Fibroblast of lung (primary cell): ENCODE measurements around the gene HIP1. TPM values are rescaled to one million over a fixed set of nuclear protein-coding genes. Genes with fewer than 3 reads are reported as not detected.
"Not testable (repeated sequence)": the region's sequence is repeated elsewhere in the genome, so short reads cannot be mapped to it uniquely, and the experiment has no call there.

Experiments
- DNase-seq, 2 donors: peaks; one replicate each; pipeline versions ENCODE4 v3.0.0 to v3.0.0-alpha.2; 2010; ENCODE audit warnings: low read depth in 2 of 2
- H2AFZ ChIP-seq: 2 replicates; pipeline ENCODE4 v1.5.1; 2012; ENCODE audit warnings: low read length, control low read depth, inconsistent platforms
- H3K27ac ChIP-seq: 2 replicates; pipeline ENCODE4 v1.5.1; 2011; ENCODE audit warnings: low read length, control low read depth; ENCODE audit not compliant: insufficient read depth
- H3K27me3 ChIP-seq: 2 replicates; pipeline ENCODE4 v1.5.1; 2011; ENCODE audit warnings: mild to moderate bottlenecking, low read length; ENCODE audit not compliant: control insufficient read depth, insufficient read depth
- H3K36me3 ChIP-seq: 2 replicates; pipeline ENCODE4 v1.5.1; 2011; ENCODE audit warnings: low read length; ENCODE audit not compliant: control insufficient read depth, insufficient read depth
- H3K4me1 ChIP-seq: 2 replicates; pipeline ENCODE4 v1.5.1; 2011; ENCODE audit warnings: low read length; ENCODE audit not compliant: control insufficient read depth, insufficient read depth; ENCODE audit errors: extremely low read depth
- H3K4me2 ChIP-seq: 2 replicates; pipeline ENCODE4 v1.5.1; 2011; ENCODE audit warnings: low read length, control low read depth; ENCODE audit not compliant: insufficient read depth; ENCODE audit errors: extremely low read depth
- H3K4me3 ChIP-seq, 4 experiments: fragments of 200-600 bp in 1 of 4; sonication (generic) in 1 of 4; replicated peaks in 1 of 4; 2 replicates each; pipeline ENCODE4 v1.5.1; 2011 to 2016; ENCODE audit warnings: low read length in 4 of 4, low read depth in 3 of 4, mild to moderate bottlenecking in 3 of 4, control low read depth in 2 of 4, inconsistent platforms in 1 of 4, mixed read lengths in 1 of 4; ENCODE audit not compliant: insufficient read depth in 1 of 4; ENCODE audit errors: control extremely low read depth in 1 of 4
- H3K79me2 ChIP-seq: 2 replicates; pipeline ENCODE4 v1.5.1; 2012; ENCODE audit warnings: mild to moderate bottlenecking, low read length, inconsistent platforms; ENCODE audit not compliant: control insufficient read depth, insufficient read depth
- H3K9ac ChIP-seq: 2 replicates; pipeline ENCODE4 v1.5.1; 2011; ENCODE audit warnings: mild to moderate bottlenecking, low read length, control low read depth; ENCODE audit not compliant: insufficient read depth
- H3K9me3 ChIP-seq: 2 replicates; pipeline ENCODE4 v1.5.1; 2012; ENCODE audit warnings: low read depth, low read length; ENCODE audit not compliant: control insufficient read depth, insufficient read depth
- H4K20me1 ChIP-seq: 2 replicates; pipeline ENCODE4 v1.5.1; 2011; ENCODE audit warnings: low read length; ENCODE audit not compliant: control insufficient read depth, insufficient read depth; ENCODE audit errors: extremely low read depth
- EZH2 ChIP-seq: IDR thresholded peaks from 2 replicates; pipeline ENCODE4 v1.5.1; 2012; ENCODE audit warnings: low read length, control low read depth, mild to moderate bottlenecking; ENCODE audit errors: missing control alignments
- polyA plus RNA-seq, 2 donors: library from polyadenylated mRNA; depleted of rRNA in 1 of 2; stranded (reverse) in 1 of 2; unstranded in 1 of 2; fragments of >200 nt; gene quantifications; 2 replicates each; pipeline ENCODE4 v1.2.1, GENCODE V29; 2011 to 2012; ENCODE audit warnings: missing spikeins in 1 of 2
- total RNA-seq: library from RNA; depleted of rRNA; stranded (reverse); fragments of >200 nt; gene quantifications from 2 replicates; pipeline ENCODE4 v1.2.1, GENCODE V29; 2014
- TF ChIP-seq, protein P1 (sequence below), 2 donors: IDR thresholded peaks in 1 of 2; conservative IDR thresholded peaks in 1 of 2; 1 replicate in 1 of 2; 2 replicates in 1 of 2; pipeline ENCODE4 v1.5.1; 2011 to 2012; ENCODE audit warnings: low read length in 2 of 2, control low read depth in 1 of 2, inconsistent platforms in 1 of 2, low read depth in 1 of 2, mild to moderate bottlenecking in 1 of 2

Gene HIP1
- total and polyA plus RNA-seq, 2 donors (not counting 1 experiment from before 2014, with no cell fraction given) = 27.2 to 31.3 TPM

DNA sequence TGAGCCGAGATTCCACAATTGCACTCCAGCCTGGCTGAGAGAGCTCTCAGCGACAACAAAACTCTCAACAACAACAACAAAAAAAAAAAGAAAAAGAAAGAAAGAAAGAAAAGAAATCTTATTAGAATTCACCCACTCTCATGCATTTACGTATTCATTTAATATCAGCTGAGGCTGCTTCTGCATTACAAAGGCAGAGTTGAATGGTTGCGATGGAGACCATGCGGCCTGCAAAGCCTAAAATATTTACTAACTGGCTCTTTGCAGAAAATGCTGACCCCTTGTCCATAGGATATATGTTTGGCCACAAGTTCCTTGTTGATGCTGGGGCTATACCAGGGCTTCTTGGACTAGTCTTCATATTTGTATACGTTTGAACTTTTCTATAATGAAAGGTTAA is 137.2 kb downstream of the HIP1 start:
- Histone ChIP-seq H3K36me3 (no peaks in the 10 kb centered on the region), H3K9me3 (no peaks in the 10 kb centered on the region), H3K9ac (no peak overlapping the region), H3K4me1 (peaks cover 2% of the 10 kb centered on the region), H3K27me3 (no peaks in the 10 kb centered on the region), H3K79me2 (no peaks in the 10 kb centered on the region), H2AFZ (no peak overlapping the region), H3K4me2 (no peak overlapping the region), H3K27ac (no peak overlapping the region), H3K4me3 (no peak overlapping the region), H4K20me1 (no peaks in the 10 kb centered on the region)
- no peak for DNase-seq
- TF ChIP-seq EZH2 = no peak
- TF ChIP-seq, protein P1, sequence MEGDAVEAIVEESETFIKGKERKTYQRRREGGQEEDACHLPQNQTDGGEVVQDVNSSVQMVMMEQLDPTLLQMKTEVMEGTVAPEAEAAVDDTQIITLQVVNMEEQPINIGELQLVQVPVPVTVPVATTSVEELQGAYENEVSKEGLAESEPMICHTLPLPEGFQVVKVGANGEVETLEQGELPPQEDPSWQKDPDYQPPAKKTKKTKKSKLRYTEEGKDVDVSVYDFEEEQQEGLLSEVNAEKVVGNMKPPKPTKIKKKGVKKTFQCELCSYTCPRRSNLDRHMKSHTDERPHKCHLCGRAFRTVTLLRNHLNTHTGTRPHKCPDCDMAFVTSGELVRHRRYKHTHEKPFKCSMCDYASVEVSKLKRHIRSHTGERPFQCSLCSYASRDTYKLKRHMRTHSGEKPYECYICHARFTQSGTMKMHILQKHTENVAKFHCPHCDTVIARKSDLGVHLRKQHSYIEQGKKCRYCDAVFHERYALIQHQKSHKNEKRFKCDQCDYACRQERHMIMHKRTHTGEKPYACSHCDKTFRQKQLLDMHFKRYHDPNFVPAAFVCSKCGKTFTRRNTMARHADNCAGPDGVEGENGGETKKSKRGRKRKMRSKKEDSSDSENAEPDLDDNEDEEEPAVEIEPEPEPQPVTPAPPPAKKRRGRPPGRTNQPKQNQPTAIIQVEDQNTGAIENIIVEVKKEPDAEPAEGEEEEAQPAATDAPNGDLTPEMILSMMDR (conservative IDR thresholded peaks at IDR 0.05 in 1 of 2, IDR thresholded peaks at IDR 0.05 in 1 of 2; ENCODE audit: low read depth in 1 of 2, low read length in 2 of 2) = no peak

- H3K9me3 ChIP-seq, H3K4me3 ChIP-seq, H3K36me3 ChIP-seq, H3K4me2 ChIP-seq, H3K9ac ChIP-seq, H3K27me3 ChIP-seq, H2AFZ ChIP-seq, DNase-seq, H3K79me2 ChIP-seq, H3K4me1 ChIP-seq, H4K20me1 ChIP-seq, H3K27ac ChIP-seq: not testable (repeated sequence)
Observed at GRCh38 chr7:75600748-75601147, 138.0 kb downstream of the HIP1 start.

DNA sequence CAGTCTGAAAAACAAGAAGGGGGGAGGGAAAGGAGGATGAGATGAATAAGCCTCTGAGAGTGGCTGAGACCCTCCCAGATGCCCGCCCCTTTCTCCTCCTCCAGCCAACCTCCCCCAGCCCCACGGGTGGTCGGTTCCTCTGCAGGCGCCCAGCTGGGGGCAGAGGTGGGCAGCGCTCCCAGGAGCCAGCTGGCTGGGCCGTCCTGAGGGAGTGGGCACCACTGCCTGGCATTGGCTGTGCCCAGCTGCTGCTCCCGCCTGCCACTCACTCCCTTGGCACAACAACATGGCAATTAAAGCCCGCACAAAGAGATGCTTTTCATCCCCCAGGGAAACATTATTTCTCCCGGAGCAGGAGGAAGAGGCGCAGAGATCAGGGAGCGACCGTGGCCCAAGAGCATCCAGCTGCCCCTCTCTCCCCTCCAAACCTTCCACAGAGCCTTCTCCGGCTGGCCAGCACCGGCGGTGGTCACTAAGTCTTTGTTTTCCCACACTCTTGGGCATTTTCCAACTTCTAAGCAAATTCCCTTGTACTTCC is 139.4 kb downstream of the HIP1 start:
- TF ChIP-seq, protein P1 (conservative IDR thresholded peaks at IDR 0.05 in 1 of 2, IDR thresholded peaks at IDR 0.05 in 1 of 2; ENCODE audit: low read depth in 1 of 2, low read length in 2 of 2) = no peak
- no peak for TF ChIP-seq EZH2
- Histone ChIP-seq H3K4me3 (no peak overlapping the region), H2AFZ (no peak overlapping the region), H3K36me3 (no peaks in the 10 kb centered on the region), H3K27me3 (no peaks in the 10 kb centered on the region), H3K27ac (no peak overlapping the region), H3K4me1 (peaks cover 2% of the 10 kb centered on the region), H4K20me1 (no peaks in the 10 kb centered on the region), H3K79me2 (no peaks in the 10 kb centered on the region), H3K9me3 (no peaks in the 10 kb centered on the region), H3K4me2 (no peak overlapping the region), H3K9ac (no peak overlapping the region)
- DNase-seq = peak in 1 of 2 donors; percentile 34
